HEK293T (cell line): ENCODE data around the gene CAMK1D.

ENCODE experiments used
- CTCF ChIA-PET: fragments of 350-600 bp; formaldehyde crosslinking; extraction: SDS; loops from one replicate; lab custom pipeline; 2021; ENCODE audit warnings: antibody characterized with exemption, inconsistent platforms; lab: Yijun Ruan, JAX
- POLR2A ChIA-PET: fragments of 350-600 bp; formaldehyde crosslinking; extraction: SDS; loops from one replicate; lab custom pipeline; 2020; ENCODE audit warnings: antibody characterized with exemption, inconsistent platforms; lab: Yijun Ruan, JAX
- DNase-seq: peaks from one replicate; pipeline ENCODE4 v3.0.0; 2012; ENCODE audit warnings: mixed read lengths; ENCODE audit errors: extremely low spot score
- ARNT ChIP-seq: fragments of 450-650 bp; IDR thresholded peaks from 2 replicates; pipeline ENCODE4 v1.6.1; 2017; ENCODE audit warnings: mild to moderate bottlenecking
- BHLHE40 ChIP-seq: fragments of 450-650 bp; IDR thresholded peaks from 2 replicates; pipeline ENCODE4 v1.6.1; 2016; ENCODE audit warnings: mild to moderate bottlenecking, moderate library complexity, borderline replicate concordance
- CTBP1 ChIP-seq: fragments of 450-650 bp; IDR thresholded peaks from 2 replicates; pipeline ENCODE4 v1.6.1; 2016; ENCODE audit warnings: borderline replicate concordance
- ELF4 ChIP-seq: fragments of 450-650 bp; IDR thresholded peaks from 2 replicates; pipeline ENCODE4 v1.6.1; 2017; ENCODE audit warnings: antibody characterized with exemption
- FOXA1 ChIP-seq: fragments of 450-650 bp; IDR thresholded peaks from 2 replicates; pipeline ENCODE4 v1.6.1; 2016; ENCODE audit warnings: mild to moderate bottlenecking
- FOXK2 ChIP-seq: fragments of 450-650 bp; IDR thresholded peaks from 2 replicates; pipeline ENCODE4 v1.6.1; 2016; ENCODE audit warnings: mild to moderate bottlenecking
- FOXM1 ChIP-seq: fragments of 450-650 bp; IDR thresholded peaks from 2 replicates; pipeline ENCODE4 v1.6.1; 2017; ENCODE audit warnings: mild to moderate bottlenecking, borderline replicate concordance
- HDGF ChIP-seq: fragments of 450-650 bp; IDR thresholded peaks from 2 replicates; pipeline ENCODE4 v1.6.1; 2017; ENCODE audit warnings: antibody characterized with exemption, borderline replicate concordance
- L3MBTL2 ChIP-seq: fragments of 450-650 bp; conservative IDR thresholded peaks from 2 replicates; pipeline ENCODE4 v1.6.1; 2016; ENCODE audit warnings: mild to moderate bottlenecking
- LEF1 ChIP-seq: fragments of 450-650 bp; IDR thresholded peaks from 2 replicates; pipeline ENCODE4 v1.6.1; 2017; ENCODE audit warnings: mild to moderate bottlenecking, borderline replicate concordance
- NFRKB ChIP-seq: fragments of 450-650 bp; IDR thresholded peaks from 2 replicates; pipeline ENCODE4 v1.6.1; 2016; ENCODE audit warnings: mild to moderate bottlenecking, moderate library complexity
- PKNOX1 ChIP-seq: fragments of 450-650 bp; IDR thresholded peaks from 2 replicates; pipeline ENCODE4 v1.6.1; 2016
- SP1 ChIP-seq: fragments of 450-650 bp; IDR thresholded peaks from 2 replicates; pipeline ENCODE4 v1.6.1; 2017
- SUZ12 ChIP-seq: fragments of 450-650 bp; IDR thresholded peaks from 2 replicates; pipeline ENCODE4 v1.6.1; 2016; ENCODE audit warnings: mild to moderate bottlenecking
- TARDBP ChIP-seq: fragments of 450-650 bp; IDR thresholded peaks from 2 replicates; pipeline ENCODE4 v1.6.1; 2016
- ZNF384 ChIP-seq: fragments of 450-650 bp; IDR thresholded peaks from 2 replicates; pipeline ENCODE4 v1.6.1; 2016

The CAMK1D gene

GRCh38 chr10:12482587-12482986, 133.2 kb downstream of the CAMK1D start:
- DNase-seq: no peak
- POLR2A ChIA-PET: no interaction called here

GRCh38 chr10:12484002-12484918, 134.9 kb downstream of the CAMK1D start:
- no peak for TF ChIP-seq FOXK2
- no peak for TF ChIP-seq SUZ12
- no peak for TF ChIP-seq TARDBP
- TF ChIP-seq FOXA1: no peak
- no peak for TF ChIP-seq PKNOX1
- no peak for TF ChIP-seq ELF4
- CTCF ChIA-PET: interaction anchor here (0.7 to 1.0 kb wide), 2 partner anchors 79 to 194 kb away, joined by 3 to 4 read pairs; no protein-coding TSS in a partner anchor
- DNase-seq: no peak
- POLR2A ChIA-PET: interaction anchor here (0.6 kb wide), 1 partner anchor 11 kb away, joined by 3 read pairs; no protein-coding TSS in a partner anchor

More at GRCh38 chr10:12482587-12482986, 133.2 kb downstream of the CAMK1D start:
- TF ChIP-seq ARNT (no peak), FOXK2 (no peak), CTBP1 (no peak), BHLHE40 (no peak), TARDBP (no peak), LEF1 (no peak), PKNOX1 (no peak), FOXM1 (no peak), HDGF (no peak), SP1 (no peak), L3MBTL2 (no peak), NFRKB (no peak), FOXA1 (no peak), SUZ12 (no peak), ELF4 (no peak), ZNF384 (no peak)
- CTCF ChIA-PET: no interaction called here

- no peak for DNase-seq
- ChIA-PET CTCF (interaction anchor here (1.0 kb wide), 1 partner anchor 80 kb away, joined by 3 read pairs; no protein-coding TSS in a partner anchor), POLR2A (no interaction called here)
- TF ChIP-seq FOXM1 (no peak), BHLHE40 (no peak), CTBP1 (no peak), FOXA1 (no peak), SUZ12 (no peak), ELF4 (no peak), PKNOX1 (no peak), ARNT (no peak), NFRKB (no peak), FOXK2 (no peak), ZNF384 (no peak), SP1 (no peak), L3MBTL2 (no peak), LEF1 (no peak), TARDBP (no peak), HDGF (no peak)
Measured at GRCh38 chr10:12484941-12485805, 135.8 kb downstream of the CAMK1D start.

- CTCF ChIA-PET: no interaction called here
- DNase-seq: no peak
- no peak for TF ChIP-seq ZNF384
- no peak for TF ChIP-seq PKNOX1
- TF ChIP-seq ELF4: no peak
- TF ChIP-seq FOXA1: no peak
- no peak for TF ChIP-seq CTBP1
- TF ChIP-seq L3MBTL2: no peak
- TF ChIP-seq FOXM1: no peak
- TF ChIP-seq SUZ12: no peak
- no peak for TF ChIP-seq HDGF
- POLR2A ChIA-PET: no interaction called here
Measured at GRCh38 chr10:12487366-12487765, 138.0 kb downstream of the CAMK1D start.

GRCh38 chr10:12488626-12489025, 139.3 kb downstream of the CAMK1D start:
- TF ChIP-seq ELF4: no peak
- no peak for TF ChIP-seq SUZ12
- no peak for TF ChIP-seq FOXK2
- TF ChIP-seq CTBP1: no peak
- no peak for TF ChIP-seq SP1
- no peak for TF ChIP-seq NFRKB
- no peak for TF ChIP-seq HDGF
- TF ChIP-seq ARNT: no peak
- TF ChIP-seq LEF1: no peak
- TF ChIP-seq BHLHE40: no peak
- ChIA-PET CTCF (no interaction called here), POLR2A (no interaction called here)
- no peak for DNase-seq
